B cell (primary cell): ENCODE data around the gene ABCD1. TPM values are rescaled to one million over a fixed set of nuclear protein-coding genes. Genes with fewer than 3 reads are reported as not detected.

Experiments used
- ATAC-seq: fragments of 200-7000 bp; cut with Tn5 transposase; one replicate; pipeline ENCODE4 v1.10.0; 2021; ENCODE audit warnings: low read depth, mild to moderate bottlenecking, moderate number of reproducible peaks, moderate library complexity
- CTCF ChIA-PET: fragments of 350-600 bp; sonication (Branson Sonifier 250); formaldehyde crosslinking; loops from one replicate; lab custom pipeline; 2021; ENCODE audit warnings: antibody characterized with exemption, inconsistent platforms; lab: Charles Lee
- POLR2A ChIA-PET: fragments of 350-600 bp; sonication (Branson Sonifier 250); formaldehyde crosslinking; loops from one replicate; lab custom pipeline; 2021; ENCODE audit warnings: antibody characterized with exemption; lab: Charles Lee
- DNase-seq: peaks from one replicate; pipeline ENCODE4 v3.0.0; 2013
- H2AFZ ChIP-seq: 2 replicates; pipeline ENCODE4 v1.6.1; 2012; ENCODE audit warnings: mild to moderate bottlenecking, low read depth, low read length; ENCODE audit not compliant: insufficient read depth, poor library complexity, severe bottlenecking
- H3K27ac ChIP-seq, 2 donors: 1 replicate in 1 of 2; 2 replicates in 1 of 2; pipeline ENCODE4 v1.5.1; 2012 to 2013; ENCODE audit warnings: low read length in 2 of 2, mild to moderate bottlenecking in 2 of 2, moderate library complexity in 1 of 2
- H3K27me3 ChIP-seq, 4 experiments: fragments of 200-600 bp in 1 of 4; sonication (generic) in 1 of 4; replicated peaks in 1 of 4; 1 replicate in 2 of 4; 2 replicates in 2 of 4; pipeline versions ENCODE4 v1.6.1 to v1.7.0; 2013 to 2016; ENCODE audit warnings: low read length in 3 of 4, mild to moderate bottlenecking in 2 of 4, mixed read lengths in 1 of 4, moderate library complexity in 1 of 4; ENCODE audit not compliant: insufficient read depth in 4 of 4, control insufficient read depth in 3 of 4; ENCODE audit errors: control extremely low read depth in 1 of 4
- H3K36me3 ChIP-seq, 2 experiments: replicated peaks in 1 of 2; 1 replicate in 1 of 2; 2 replicates in 1 of 2; pipeline versions ENCODE4 v1.6.1 to v1.7.1; 2013; ENCODE audit warnings: low read length in 1 of 2; ENCODE audit not compliant: insufficient read depth in 2 of 2, control insufficient read depth in 1 of 2; ENCODE audit errors: control extremely low read depth in 1 of 2, extremely low read depth in 1 of 2
- H3K4me1 ChIP-seq, 2 donors: fragments of 200-600 bp in 1 of 2; sonication (generic) in 1 of 2; 1 replicate in 1 of 2; 2 replicates in 1 of 2; pipeline versions ENCODE4 v1.5.1 to v1.6.1; 2013 to 2017; ENCODE audit warnings: low read length in 2 of 2; ENCODE audit not compliant: control insufficient read depth in 2 of 2, insufficient read depth in 2 of 2
- H3K4me2 ChIP-seq: replicated peaks from 2 replicates; pipeline ENCODE3; 2012; ENCODE audit warnings: mild to moderate bottlenecking, low read depth, low read length; ENCODE audit not compliant: poor library complexity, severe bottlenecking
- H3K4me3 ChIP-seq, 5 experiments: fragments of 200-600 bp in 1 of 5; sonication (generic) in 1 of 5; 1 replicate in 3 of 5; 2 replicates in 2 of 5; pipeline versions ENCODE4 v1.5.1 to v1.7.0; 2011 to 2016; ENCODE audit warnings: low read length in 4 of 5, mild to moderate bottlenecking in 4 of 5, low read depth in 2 of 5, control low read depth in 1 of 5, moderate library complexity in 1 of 5; ENCODE audit not compliant: insufficient read depth in 1 of 5; ENCODE audit errors: control extremely low read depth in 1 of 5, extremely low read depth in 1 of 5
- H3K79me2 ChIP-seq: fragments of 200-600 bp; sonication (generic); one replicate; pipeline ENCODE4 v1.6.0; 2016; ENCODE audit warnings: low read length; ENCODE audit not compliant: control insufficient read depth, insufficient read depth
- H3K9ac ChIP-seq: fragments of 200-600 bp; sonication (generic); 2 replicates; pipeline ENCODE4 v1.6.1; 2017; ENCODE audit warnings: mild to moderate bottlenecking, low read length, moderate library complexity
- H3K9me3 ChIP-seq, 3 donors: one replicate each; pipeline versions ENCODE4 v1.6.1 to v1.7.1; 2013; ENCODE audit warnings: low read length in 2 of 3; ENCODE audit not compliant: control insufficient read depth in 2 of 3, insufficient read depth in 1 of 3; ENCODE audit errors: control extremely low read depth in 1 of 3
- H4K20me1 ChIP-seq: 2 replicates; pipeline ENCODE4 v1.6.0; 2012; ENCODE audit warnings: mild to moderate bottlenecking, low read length; ENCODE audit not compliant: insufficient read depth, control insufficient read depth, poor library complexity, severe bottlenecking
- H3K27ac Mint-ChIP-seq: one replicate; pipeline ENCODE4 v1.8.0; 2021; ENCODE audit warnings: mixed read lengths
- H3K27me3 Mint-ChIP-seq: one replicate; pipeline ENCODE4 v1.8.0; 2021; ENCODE audit warnings: mixed read lengths
- H3K4me1 Mint-ChIP-seq: one replicate; pipeline ENCODE4 v1.8.0; 2021; ENCODE audit warnings: mixed read lengths
- H3K4me3 Mint-ChIP-seq: one replicate; pipeline ENCODE4 v1.8.0; 2021; ENCODE audit warnings: mixed read lengths
- H3K9me3 Mint-ChIP-seq: one replicate; pipeline ENCODE4 v1.8.0; 2022; ENCODE audit warnings: mixed read lengths; ENCODE audit not compliant: insufficient read depth
- CTCF ChIP-seq: fragments of 200-600 bp; IDR thresholded peaks from one replicate; pipeline ENCODE4 v1.8.0; 2022; ENCODE audit warnings: antibody characterized with exemption, mild to moderate bottlenecking
- EZH2 ChIP-seq: IDR thresholded peaks from 2 replicates; pipeline ENCODE4 v1.6.1; 2012; ENCODE audit warnings: borderline replicate concordance, low read depth, mild to moderate bottlenecking, moderate library complexity, low read length; ENCODE audit not compliant: insufficient read depth, poor library complexity, severe bottlenecking
- WGBS: methylation state at CpG from one replicate; pipeline ENCODE4 v1.1.5; 2013; ENCODE audit warnings: missing lambda C conversion rate; ENCODE audit not compliant: insufficient coverage; 5-methylcytosine and 5-hydroxymethylcytosine counted together
- intact Hi-C: fragments of 100-400 bp; cut with micrococcal nuclease; formaldehyde crosslinking; loops from one replicate; pipeline ENCODE4 v1.10.0; 2022
- polyA plus RNA-seq: library from polyadenylated mRNA; depleted of rRNA; stranded (reverse); fragments of >200 nt; gene quantifications from 2 replicates; pipeline ENCODE4 v1.2.3, GENCODE V29; 2012
- total RNA-seq, 2 donors: library from RNA; stranded (reverse); fragments of 120-200 nt in 1 of 2; gene quantifications; 1 replicate in 1 of 2; 2 replicates in 1 of 2; pipeline versions ENCODE4 v1.2.3 to v1.2.4, GENCODE V29; 2013 to 2022

The ABCD1 gene
- total and polyA plus RNA-seq, 2 donors (not counting 1 experiment from before 2014, with no cell fraction given) = 9.7 to 12.2 TPM

- no peaks in the 10 kb centered on the region for H3K9me3 Mint-ChIP-seq
- Histone ChIP-seq H3K4me3 (no peak overlapping the region), H2AFZ (no peak overlapping the region), H3K4me2 (no peak overlapping the region), H3K79me2 (peaks cover 49% of the 10 kb centered on the region), H3K9me3 (peaks cover 0 to 3% (median 0%) of the 10 kb centered on the region in 3 donors), H3K9ac (no peak overlapping the region), H3K27me3 (no peaks in the 10 kb centered on the region), H3K4me1 (peaks cover 9 to 18% of the 10 kb centered on the region in 2 donors), H4K20me1 (no peaks in the 10 kb centered on the region), H3K36me3 (peaks cover 0 to 22% of the 10 kb centered on the region in 2 experiments), H3K27ac (no peak overlapping the region)
- intact Hi-C loops = no loop called here
- 90% methylated on average over 2 of the region's 14 CpGs for WGBS
- H3K27ac Mint-ChIP-seq = no peak overlapping the region
- CTCF ChIA-PET = no interaction called here
- DNase-seq = no peak
- H3K4me1 Mint-ChIP-seq = peaks cover 31% of the 10 kb centered on the region
- no peak for ATAC-seq
- no peaks in the 10 kb centered on the region for H3K27me3 Mint-ChIP-seq
- TF ChIP-seq EZH2 (no peak), CTCF (no peak)
- no peak overlapping the region for H3K4me3 Mint-ChIP-seq
- POLR2A ChIA-PET = no interaction called here
Observed at GRCh38 chrX:153732401-153732800, 7.7 kb downstream of the ABCD1 start.

- H3K4me1 ChIP-seq = peaks cover 3 to 8% of the 10 kb centered on the region in 2 donors
- no peak overlapping the region for H3K9ac ChIP-seq
- POLR2A ChIA-PET = interaction anchor here (0.6 kb wide), 1 partner anchor 158 kb away, joined by 7 read pairs; no protein-coding TSS in a partner anchor
- peaks cover 0 to 25% of the 10 kb centered on the region in 2 experiments for H3K36me3 ChIP-seq
- intact Hi-C loops = no loop called here
- H3K9me3 Mint-ChIP-seq = no peaks in the 10 kb centered on the region
- peaks cover 37% of the 10 kb centered on the region for H3K79me2 ChIP-seq
- H2AFZ ChIP-seq = no peak overlapping the region
- H4K20me1 ChIP-seq = no peaks in the 10 kb centered on the region
- H3K27ac ChIP-seq = no peak overlapping the region
- no peak overlapping the region for H3K4me3 Mint-ChIP-seq
- H3K9me3 ChIP-seq = peaks cover 0 to 3% (median 0%) of the 10 kb centered on the region in 3 donors
- no peak overlapping the region for H3K27ac Mint-ChIP-seq
- H3K4me3 ChIP-seq = no peak overlapping the region
- no peaks in the 10 kb centered on the region for H3K27me3 Mint-ChIP-seq
- no peak for TF ChIP-seq EZH2
- no peak for TF ChIP-seq CTCF
- CTCF ChIA-PET = interaction anchor here (0.8 kb wide), 1 partner anchor 13 kb away, joined by 3 read pairs; no protein-coding TSS in a partner anchor
- no peak for DNase-seq
- peaks cover 24% of the 10 kb centered on the region for H3K4me1 Mint-ChIP-seq
- no peak overlapping the region for H3K4me2 ChIP-seq
- no peaks in the 10 kb centered on the region for H3K27me3 ChIP-seq
- WGBS = 100% methylated on average over 12 of the region's 15 CpGs
- ATAC-seq = no peak
Observed at GRCh38 chrX:153733651-153734240, 9.1 kb downstream of the ABCD1 start.
